Neural progenitor cell (in vitro differentiated cells): ENCODE measurements around the gene LTN1.

Experiments used
- CTCF ChIP-seq: fragments of 200-600 bp; sonication (generic); IDR thresholded peaks from 2 replicates; pipeline ENCODE4 v1.5.1; 2017; ENCODE audit warnings: antibody characterized with exemption, mild to moderate bottlenecking
- EZH2 ChIP-seq: fragments of 200-600 bp; sonication (generic); IDR thresholded peaks from 2 replicates; pipeline ENCODE4 v1.6.1; 2017; ENCODE audit warnings: antibody characterized with exemption, mild to moderate bottlenecking, moderate library complexity
- EZH2phosphoT487 ChIP-seq: fragments of 200-600 bp; sonication (generic); IDR thresholded peaks from 2 replicates; pipeline ENCODE4 v1.6.1; 2017; ENCODE audit warnings: antibody characterized with exemption

GRCh38 chr21:28903448-28903847 is 89.2 kb downstream of the LTN1 start:
- no peak for TF ChIP-seq EZH2
- no peak for TF ChIP-seq CTCF
- TF ChIP-seq EZH2phosphoT487: no peak
